Breast epithelium (tissue), 3 donors: ENCODE results near the gene PKD1L1.
"Not testable (repeated sequence)": the region's sequence is repeated elsewhere in the genome, so short reads cannot be mapped to it uniquely, and the experiment has no call there.

Source experiments
- CTCF ChIP-seq, 3 donors: fragments of 450-650 bp; IDR thresholded peaks; one replicate each; pipeline ENCODE4 v1.5.1; 2016 to 2017; ENCODE audit warnings: antibody characterized with exemption in 3 of 3, mild to moderate bottlenecking in 3 of 3, moderate library complexity in 3 of 3
- POLR2A ChIP-seq: fragments of 450-650 bp; IDR thresholded peaks from one replicate; pipeline ENCODE4 v1.6.1; 2016; ENCODE audit warnings: antibody characterized with exemption, mild to moderate bottlenecking, moderate library complexity
- POLR2AphosphoS5 ChIP-seq, 3 donors: sonication (generic); formaldehyde crosslinking; IDR thresholded peaks; one replicate each; pipeline ENCODE4 v1.6.1; 2017; ENCODE audit warnings: antibody characterized with exemption in 3 of 3

DNA sequence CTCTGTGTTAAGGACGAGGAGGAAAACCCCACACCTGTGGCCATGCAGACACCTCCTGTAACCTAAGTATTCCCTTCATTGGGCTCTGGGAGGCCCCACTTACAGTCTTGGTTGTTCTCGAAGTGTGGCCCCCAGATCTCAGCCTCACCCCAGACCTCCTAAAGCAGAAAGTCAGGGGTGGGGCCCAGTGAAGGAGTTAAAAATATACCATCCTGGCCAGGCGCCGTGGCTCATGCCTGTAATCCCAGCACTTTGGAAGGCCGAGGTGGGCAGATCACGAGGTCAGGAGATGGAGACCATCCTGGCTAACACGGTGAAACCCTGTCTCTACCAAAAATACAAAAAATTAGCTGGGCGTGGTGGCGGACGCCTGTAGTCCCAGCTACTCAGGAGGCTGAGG lies 5.6 kb downstream of the PKD1L1 start:
- TF ChIP-seq POLR2AphosphoS5 (IDR thresholded peaks at IDR 0.05); CTCF (IDR thresholded peaks at IDR 0.05); POLR2A: not testable (repeated sequence)
